Right lobe of liver (tissue), 6 donors: Measurements from ENCODE around the gene COL24A1. TPM values are rescaled to one million over a fixed set of nuclear protein-coding genes. Genes with fewer than 3 reads are reported as not detected.
A peak's percentile ranks its signal among the peaks of the same experiment; 100 is the strongest.

Source experiments
- ATAC-seq, 4 donors: fragments of 200-7000 bp; cut with Tn5 transposase; one replicate each; pipeline ENCODE4 v1.9.1; 2020; ENCODE audit warnings: mild to moderate bottlenecking in 4 of 4, moderate library complexity in 4 of 4
- DNase-seq, 3 donors: peaks; one replicate each; pipeline ENCODE4 v3.0.0-alpha.2; 2020
- H3K27ac ChIP-seq, 3 donors: fragments of 200-600 bp; one replicate each; pipeline ENCODE4 v1.8.0; 2022
- H3K27me3 ChIP-seq, 2 donors: fragments of 200-600 bp; one replicate each; pipeline ENCODE4 v1.8.0; 2022
- H3K36me3 ChIP-seq, 4 donors: fragments of 200-600 bp; sonication (generic) in 1 of 4; one replicate each; pipeline versions ENCODE4 v1.5.1 to v1.8.0; 2017 to 2022; ENCODE audit warnings: control low read depth in 1 of 4
- H3K4me1 ChIP-seq, 4 donors: fragments of 200-600 bp; sonication (generic) in 1 of 4; one replicate each; pipeline versions ENCODE4 v1.5.1 to v1.8.0; 2017 to 2022; ENCODE audit warnings: control low read depth in 1 of 4
- H3K4me3 ChIP-seq, 3 donors: fragments of 200-600 bp; one replicate each; pipeline ENCODE4 v1.8.0; 2022
- H3K9me3 ChIP-seq, 4 donors: fragments of 200-600 bp; sonication (generic) in 1 of 4; one replicate each; pipeline versions ENCODE4 v1.5.1 to v1.8.0; 2017 to 2022; ENCODE audit warnings: control low read depth in 1 of 4
- CTCF ChIP-seq, 4 donors: fragments of 200-600 bp in 3 of 4; fragments of 450-650 bp in 1 of 4; IDR thresholded peaks; one replicate each; pipeline versions ENCODE4 v1.5.1 to v1.8.0; 2016 to 2022; ENCODE audit warnings: antibody characterized with exemption in 4 of 4, mild to moderate bottlenecking in 2 of 4
- POLR2A ChIP-seq: fragments of 450-650 bp; IDR thresholded peaks from one replicate; pipeline ENCODE4 v1.6.1; 2017; ENCODE audit warnings: antibody characterized with exemption, mild to moderate bottlenecking
- WGBS: methylation state at CpG from one replicate; pipeline ENCODE4 v1.1.6; 2018; ENCODE audit warnings: low coverage, low lambda C conversion rate; ENCODE audit not compliant: insufficient coverage; ENCODE audit errors: missing lambda C conversion rate; 5-methylcytosine and 5-hydroxymethylcytosine counted together
- intact Hi-C, 2 donors: fragments of 100-400 bp; cut with DNase I; formaldehyde crosslinking; loops; one replicate each; pipeline versions ENCODE4 v1.11.2 to v1.14.1; 2022
- total RNA-seq, 6 experiments: library from RNA; depleted of rRNA in 2 of 6; stranded (reverse); fragments of >200 nt in 2 of 6; fragmentation: NEBNext Ultra II Directional in 3 of 6; extraction: Animal tissue kit (Norgen Biotek cat#: 25700) in 3 of 6; gene quantifications; one replicate each; pipeline versions ENCODE4 v1.1.0 to v1.2.4, GENCODE V29; 2016 to 2023
- donor health status: DM: no; HTN: yes; CAD: no.
- donor health status: DM: no; HTN: no; CAD: no.
- donor health status: DM: no; HTN: no; CAD: no.
- donor health status: DM: no; HTN: yes; CAD: no.
- donor health status: DM: no; HTN: yes; CAD: no.

The COL24A1 gene
- total RNA-seq, 6 experiments from 2014 or later, result 0.05 to 0.07 TPM; not detected in 4

GRCh38 chr1:85708829-85709227, 447.7 kb downstream of the COL24A1 start:
- H3K27ac ChIP-seq, result peak overlapping the region in 2 of 3 donors; percentile 75 to 76
- peaks cover 0 to 10% (median 4%) of the 10 kb centered on the region in 4 donors for H3K4me1 ChIP-seq
- peak overlapping the region; percentile 62 to 78 (median 65) for H3K4me3 ChIP-seq
- TF ChIP-seq POLR2A (no peak), CTCF (IDR thresholded peaks at IDR 0.05) (no peak)
- 92% methylated on average over 2 of the region's 6 CpGs for WGBS
- H3K36me3 ChIP-seq, result peaks cover 0 to 6% (median 0%) of the 10 kb centered on the region in 4 donors
- H3K27me3 ChIP-seq, result no peaks in the 10 kb centered on the region
- DNase-seq, result no peak
- no peaks in the 10 kb centered on the region for H3K9me3 ChIP-seq
- no peak for ATAC-seq
- intact Hi-C loops, result loop anchor here in 1 of 2 donors (10.0 kb wide), 2 partner anchors 94 to 404 kb away; no protein-coding TSS in a partner anchor

- intact Hi-C loops, result loop anchor here in 1 of 2 donors (10.0 kb wide), 2 partner anchors 93 to 403 kb away; no protein-coding TSS in a partner anchor
- Histone ChIP-seq H3K4me3 (peak within 1 kb of the TSS; percentile 62 to 78 (median 65)), H3K9me3 (no peaks in the 10 kb centered on the region), H3K36me3 (peaks cover 0 to 6% (median 0%) of the 10 kb centered on the region in 4 donors), H3K27ac (peak within 1 kb of the TSS; percentile 75 to 76 (median 75)), H3K27me3 (no peaks in the 10 kb centered on the region), H3K4me1 (peaks cover 0 to 10% (median 4%) of the 10 kb centered on the region in 4 donors)
- WGBS, result 2% methylated on average over 19 of the region's 35 CpGs
- peak; percentile 70 for TF ChIP-seq POLR2A
- TF ChIP-seq CTCF (IDR thresholded peaks at IDR 0.05), result peak; percentile 9 to 30 (median 25)
- peak; percentile 88 to 93 (median 92) for DNase-seq
- ATAC-seq, result peak; percentile 98 to 99 (median 99)
These were observed 448.4 kb downstream of the COL24A1 start, which contains the start of gene ZNHIT6 for GRCh38 chr1:85707990-85708828. Gene ZNHIT6 (minus strand): TSS chr1:85708433. CDS start chr1:85708284, 149 bp downstream.

GRCh38 chr1:85707267-85707989, 449.1 kb downstream of the COL24A1 start:
- ATAC-seq, result no peak
- peak overlapping the region in 2 of 3 donors; percentile 75 to 76 for H3K27ac ChIP-seq
- peaks cover 0 to 10% (median 4%) of the 10 kb centered on the region in 4 donors for H3K4me1 ChIP-seq
- TF ChIP-seq POLR2A (no peak), CTCF (IDR thresholded peaks at IDR 0.05) (no peak)
- peaks cover 0 to 6% (median 0%) of the 10 kb centered on the region in 4 donors for H3K36me3 ChIP-seq
- H3K27me3 ChIP-seq, result no peaks in the 10 kb centered on the region
- 12% methylated on average over 13 of the region's 13 CpGs for WGBS
- no peak for DNase-seq
- no peaks in the 10 kb centered on the region for H3K9me3 ChIP-seq
- intact Hi-C loops, result loop anchor here in 1 of 2 donors (10.0 kb wide), 2 partner anchors 93 to 403 kb away; no protein-coding TSS in a partner anchor
- H3K4me3 ChIP-seq, result peak overlapping the region; percentile 62 to 78 (median 65)

GRCh38 chr1:85705940-85706339, 450.6 kb downstream of the COL24A1 start:
- Histone ChIP-seq H3K27me3 (no peaks in the 10 kb centered on the region), H3K9me3 (no peaks in the 10 kb centered on the region), H3K4me1 (peaks cover 0 to 10% (median 4%) of the 10 kb centered on the region in 4 donors), H3K27ac (no peak overlapping the region), H3K36me3 (peaks cover 0 to 14% (median 1%) of the 10 kb centered on the region in 4 donors), H3K4me3 (no peak overlapping the region)
- 77% methylated on average over 3 of the region's 3 CpGs for WGBS
- no peak for DNase-seq
- ATAC-seq, result no peak
- TF ChIP-seq POLR2A (no peak), CTCF (IDR thresholded peaks at IDR 0.05) (no peak)
- intact Hi-C loops, result loop anchor here in 1 of 2 donors (10.0 kb wide), 2 partner anchors 91 to 401 kb away; no protein-coding TSS in a partner anchor
